HG03139 (cell line): Measurements from ENCODE around the gene IFI27L1.
"Not testable (repeated sequence)": the region's sequence is repeated elsewhere in the genome, so short reads cannot be mapped to it uniquely, and the experiment has no call there.

Experiments used
- ATAC-seq: cut with Tn5 transposase; IDR thresholded peaks from one replicate; pipeline ENCODE4 v1.9.1; 2021; ENCODE audit not compliant: unreplicated experiment

The IFI27L1 gene

DNA sequence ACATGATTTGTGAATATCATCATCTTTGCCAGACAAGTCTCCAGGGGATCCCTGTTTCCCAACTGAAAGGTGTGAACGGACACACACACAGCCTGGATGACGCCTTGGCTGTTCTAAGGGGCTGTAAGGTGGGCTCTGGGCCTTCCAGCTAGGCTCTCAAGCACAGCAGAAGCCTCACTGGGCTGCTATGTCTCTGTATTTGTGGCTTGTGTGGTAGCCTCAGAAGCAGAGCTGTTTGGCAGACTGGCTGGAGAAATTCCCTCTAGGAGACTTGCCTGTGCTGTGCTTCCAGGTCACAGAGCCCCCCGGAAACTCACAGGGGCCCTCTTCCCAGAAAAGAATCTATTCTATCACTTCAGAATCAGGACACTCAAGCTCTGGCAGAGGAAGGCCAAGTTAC, 33.5 kb upstream of the IFI27L1 start:
- no peak for ATAC-seq

DNA sequence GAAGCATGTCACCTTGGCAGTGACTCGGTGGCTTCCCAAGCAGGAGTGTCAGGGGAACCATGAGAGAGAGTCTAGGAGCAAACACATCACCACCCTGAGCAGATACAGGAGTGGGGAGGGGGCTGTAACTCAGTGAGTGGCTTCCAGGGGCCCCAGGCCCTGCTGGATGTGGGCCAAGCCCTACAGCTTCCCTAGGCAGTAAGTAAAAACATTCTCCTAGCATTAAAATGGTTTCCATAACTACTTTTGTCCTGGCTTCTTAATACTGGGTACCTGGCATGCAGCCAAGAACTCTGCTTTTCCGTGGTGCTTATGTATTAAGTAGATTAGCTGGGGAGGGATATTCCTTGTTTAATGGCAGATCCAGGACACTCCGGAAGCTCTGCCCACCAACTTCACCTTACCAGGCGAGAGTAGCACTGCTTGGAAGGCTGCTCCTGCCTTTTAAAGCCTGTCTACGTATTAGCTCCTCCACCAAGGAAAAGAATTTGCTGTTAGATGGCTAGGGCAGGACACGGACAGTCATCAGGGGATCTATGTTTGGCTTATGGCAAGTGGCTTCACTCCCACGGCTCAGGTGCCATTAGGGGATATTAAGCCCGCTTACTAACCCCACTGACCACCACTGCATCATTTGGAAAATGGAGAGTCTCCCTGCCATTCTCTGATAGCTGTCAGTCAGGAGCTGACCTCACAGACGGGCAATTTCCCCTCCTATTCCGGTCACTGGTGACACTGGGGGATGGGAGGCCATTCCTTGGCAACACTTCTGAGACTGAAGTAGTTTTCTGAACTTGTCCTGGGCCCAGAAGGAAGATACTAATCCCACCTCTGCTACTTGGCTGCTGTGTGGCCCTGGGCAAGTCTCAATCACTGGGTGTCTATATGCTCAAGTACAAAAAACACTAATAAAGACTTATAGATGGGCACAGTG, 32.2 kb upstream of the IFI27L1 start:
- ATAC-seq = no peak

DNA sequence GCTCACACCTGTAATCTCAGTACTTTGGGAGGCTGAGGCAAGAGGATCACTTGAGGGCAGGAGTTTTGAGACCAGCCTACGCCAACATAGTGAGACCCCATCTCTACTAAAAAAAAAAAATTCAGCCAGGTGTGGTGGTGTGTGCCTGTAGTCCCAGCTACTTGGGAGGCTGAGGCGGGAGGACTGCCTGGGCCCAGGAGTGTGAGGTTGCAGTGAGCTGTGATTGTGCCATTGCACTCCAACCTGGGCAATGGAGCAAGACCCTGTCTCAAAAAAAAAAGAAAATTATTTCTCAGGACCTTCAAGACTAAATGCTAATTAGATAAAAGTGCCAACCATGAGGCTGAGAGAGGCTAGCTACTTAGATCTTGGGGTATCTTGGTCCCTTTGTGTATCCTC, 31.5 kb upstream of the IFI27L1 start:
- no peak for ATAC-seq

DNA sequence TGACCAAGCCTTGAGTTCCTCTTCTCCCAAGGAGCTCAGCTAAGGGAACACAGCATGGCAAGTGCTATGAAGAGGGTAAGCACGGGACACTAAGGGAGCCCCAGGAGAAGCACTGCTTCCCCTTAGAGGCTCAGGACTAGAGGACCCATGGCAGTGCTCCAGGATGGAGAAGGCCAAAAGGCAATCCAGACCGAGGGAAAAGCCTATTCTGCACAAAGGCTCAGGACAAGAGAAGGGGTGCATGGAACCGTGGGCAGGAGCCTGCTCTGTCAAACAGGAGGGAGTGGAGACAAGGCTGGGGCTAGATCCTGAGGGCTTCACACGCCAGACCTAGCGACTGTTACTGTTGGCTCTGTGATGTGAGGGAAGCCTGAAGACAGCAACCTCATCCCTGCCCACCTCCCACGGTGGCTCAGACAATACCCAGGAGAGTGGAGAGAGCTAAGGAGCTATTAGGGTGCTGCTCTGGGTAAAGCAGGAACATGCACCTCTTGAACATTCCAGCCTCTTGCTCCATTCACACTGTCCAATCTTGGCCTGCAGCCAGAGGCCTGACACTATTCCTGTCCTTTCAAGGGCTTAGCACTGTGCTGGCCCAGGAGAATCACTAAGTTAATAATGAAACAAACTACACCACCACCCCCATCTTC, 30.8 kb upstream of the IFI27L1 start:
- ATAC-seq = no peak

DNA sequence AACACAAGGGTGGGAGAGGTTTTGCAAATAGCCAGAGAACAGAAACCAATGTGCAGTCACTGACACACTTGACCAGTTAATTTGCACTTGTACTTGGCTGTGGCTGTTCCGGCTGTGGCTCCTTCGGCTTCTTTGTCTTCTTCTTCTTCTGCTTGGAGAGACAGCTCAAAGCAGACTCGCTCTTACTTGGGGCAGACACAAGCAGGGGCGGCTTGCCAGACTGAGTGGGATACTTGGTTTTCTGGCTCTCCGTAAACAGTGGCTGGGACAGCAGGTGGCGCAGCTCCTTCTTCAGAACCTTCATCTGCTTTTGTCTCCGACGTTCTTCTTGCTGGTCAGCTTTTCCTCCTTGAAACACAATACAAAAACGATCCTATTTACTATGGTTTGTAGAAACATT, 30.0 kb upstream of the IFI27L1 start:
- ATAC-seq = no peak

DNA sequence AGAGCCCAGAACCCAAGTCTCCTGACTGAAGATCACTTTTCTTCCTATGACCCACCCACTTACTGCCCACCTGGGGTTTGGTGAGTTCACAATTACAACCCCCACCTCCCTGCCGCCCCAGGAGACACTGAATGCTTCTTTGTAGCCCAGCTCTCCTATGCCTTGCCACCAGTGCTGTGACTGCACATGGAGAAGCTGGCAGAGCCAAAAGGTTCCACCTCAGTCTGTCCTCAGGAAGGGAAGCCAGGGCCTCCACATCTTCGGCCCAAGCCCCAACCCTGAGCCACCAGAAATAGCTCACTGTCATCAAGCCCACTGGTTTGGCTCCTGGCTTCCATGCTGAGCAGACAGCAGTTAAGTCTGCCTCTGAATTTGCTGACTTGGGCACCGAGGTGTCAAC, 29.3 kb upstream of the IFI27L1 start:
- ATAC-seq = no peak

DNA sequence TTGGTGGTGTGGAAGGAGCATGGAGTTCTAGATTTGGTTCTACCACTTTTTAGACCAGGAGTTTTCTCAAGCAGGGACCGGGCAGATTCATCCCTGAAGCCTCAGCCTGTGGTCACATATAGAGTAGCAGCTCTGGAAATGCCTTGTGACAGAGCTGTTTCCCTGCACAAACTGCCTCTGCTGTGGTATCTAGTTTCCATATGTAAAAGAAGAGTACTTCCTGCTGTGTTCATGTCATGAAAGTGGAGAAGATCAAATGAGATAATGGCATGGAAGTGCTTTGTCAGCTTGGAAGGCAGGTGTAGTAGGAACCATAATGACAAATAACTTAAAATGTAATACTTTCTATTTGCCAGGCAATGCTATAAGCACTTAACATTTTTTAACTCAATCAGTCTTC, 28.9 kb upstream of the IFI27L1 start:
- ATAC-seq = no peak

DNA sequence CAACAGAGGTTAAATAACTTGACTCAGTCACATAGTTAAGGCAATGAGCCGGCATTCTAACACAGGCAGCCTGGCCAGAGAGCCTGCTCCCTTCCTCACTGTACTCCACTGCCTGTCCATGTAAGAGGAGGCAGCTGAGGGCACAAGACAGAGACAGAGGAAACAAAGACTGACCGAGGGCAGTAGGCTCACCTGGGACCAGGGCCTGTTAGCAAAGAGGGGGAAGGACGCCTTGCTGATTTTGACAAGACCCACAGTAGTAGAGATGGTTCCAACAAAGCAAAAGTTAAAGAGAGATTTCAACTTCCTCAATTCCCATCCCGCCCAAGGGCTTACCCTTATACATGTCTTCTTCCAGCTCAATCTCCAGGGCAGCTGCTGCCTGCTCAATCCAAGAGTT, 28.4 kb upstream of the IFI27L1 start:
- ATAC-seq = no peak

DNA sequence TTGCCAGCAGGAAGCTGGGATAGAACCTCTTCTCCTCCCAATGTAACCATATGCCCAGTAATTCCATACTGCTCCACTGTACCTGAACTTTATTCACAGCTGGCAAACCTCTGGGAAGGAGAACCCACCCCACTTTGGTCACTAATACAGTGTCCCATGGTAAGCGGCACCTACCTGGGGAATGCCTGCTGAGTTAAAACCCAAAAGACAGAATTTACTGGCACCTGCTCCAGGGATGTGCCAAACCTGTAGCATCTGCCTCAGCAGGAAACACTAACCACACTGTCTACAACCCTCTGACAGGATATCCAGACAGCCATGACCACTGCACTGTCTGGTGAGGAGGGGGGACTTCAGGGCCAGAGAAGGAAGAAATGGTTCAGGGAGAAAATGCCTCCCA, 26.7 kb upstream of the IFI27L1 start:
- ATAC-seq = no peak

DNA sequence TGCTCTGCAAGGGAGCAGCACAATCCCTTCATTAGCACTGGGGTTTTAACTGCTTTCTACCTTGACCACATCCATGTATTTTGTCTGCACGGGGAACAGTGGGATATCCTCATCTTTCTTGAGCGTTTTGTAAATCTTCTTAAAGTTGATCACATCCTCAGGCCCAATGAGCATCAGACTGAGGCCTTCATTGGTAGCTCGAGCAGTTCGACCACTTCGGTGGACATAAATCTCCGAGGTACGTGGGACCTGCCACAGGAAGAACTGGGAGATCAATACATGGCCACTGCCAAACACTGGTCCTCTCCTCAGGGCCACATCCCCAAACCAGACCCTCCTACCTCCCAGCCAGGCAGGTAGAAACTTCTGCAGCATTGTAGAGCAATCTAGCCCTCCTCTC, 26.2 kb upstream of the IFI27L1 start:
- no peak for ATAC-seq

DNA sequence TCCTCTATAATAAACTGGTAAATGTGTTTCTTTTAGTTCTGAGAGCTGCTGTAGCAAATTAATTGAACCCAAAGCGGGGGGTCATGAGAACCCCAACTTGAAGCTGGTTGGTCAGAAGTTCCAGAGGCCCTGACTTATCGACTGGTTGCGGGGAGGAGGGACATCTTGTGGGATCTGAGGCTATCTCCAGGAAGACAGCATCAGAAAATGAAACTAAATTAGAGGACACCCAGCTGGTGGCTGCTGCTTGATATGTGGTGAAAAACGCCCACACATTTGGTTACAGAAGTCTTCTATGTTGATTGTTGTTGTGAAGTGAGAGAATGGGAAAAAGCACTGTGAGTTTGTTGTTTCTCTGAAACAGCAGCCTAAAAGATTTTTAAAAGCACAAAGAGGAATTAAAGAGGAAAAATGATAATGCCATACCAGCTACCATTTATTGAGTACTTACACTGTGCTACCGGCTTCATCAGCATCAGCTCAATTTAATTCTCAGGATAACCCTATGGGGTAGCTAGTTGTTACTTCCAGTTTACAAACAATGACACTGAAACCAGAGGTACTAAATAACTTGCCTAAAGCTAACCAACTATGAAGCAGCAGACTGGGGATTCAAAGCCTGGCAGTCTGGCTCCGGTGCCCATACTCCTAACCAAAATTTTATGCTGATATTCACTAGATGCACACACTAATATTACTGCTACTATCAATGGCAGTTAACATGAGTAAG, 24.4 kb upstream of the IFI27L1 start:
- ATAC-seq = no peak

DNA sequence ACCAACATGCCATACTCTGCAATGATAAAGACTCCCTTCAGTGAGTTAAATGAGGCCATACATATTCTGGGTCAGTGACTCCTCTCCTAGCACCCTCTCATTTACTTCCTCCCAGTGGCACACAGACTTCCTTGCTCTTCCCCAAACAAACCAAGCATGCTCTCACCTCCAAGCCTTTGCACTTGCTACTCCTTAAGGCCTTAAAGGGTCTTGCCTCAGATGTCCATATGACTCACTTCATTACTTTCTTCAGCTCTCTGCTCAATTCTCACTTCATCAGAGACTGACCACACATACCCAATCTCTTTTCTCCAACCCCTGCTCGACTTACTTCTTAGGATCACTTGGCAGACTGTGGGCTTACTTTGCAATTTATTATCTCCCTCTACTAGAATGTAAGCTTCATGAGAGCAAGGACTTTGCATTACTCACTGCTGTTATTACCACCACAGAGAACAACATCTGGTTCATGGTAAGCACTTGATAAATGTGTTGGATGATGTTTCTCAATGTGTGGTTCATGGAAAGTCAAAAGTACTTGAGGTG, 22.9 kb upstream of the IFI27L1 start:
- no peak for ATAC-seq

DNA sequence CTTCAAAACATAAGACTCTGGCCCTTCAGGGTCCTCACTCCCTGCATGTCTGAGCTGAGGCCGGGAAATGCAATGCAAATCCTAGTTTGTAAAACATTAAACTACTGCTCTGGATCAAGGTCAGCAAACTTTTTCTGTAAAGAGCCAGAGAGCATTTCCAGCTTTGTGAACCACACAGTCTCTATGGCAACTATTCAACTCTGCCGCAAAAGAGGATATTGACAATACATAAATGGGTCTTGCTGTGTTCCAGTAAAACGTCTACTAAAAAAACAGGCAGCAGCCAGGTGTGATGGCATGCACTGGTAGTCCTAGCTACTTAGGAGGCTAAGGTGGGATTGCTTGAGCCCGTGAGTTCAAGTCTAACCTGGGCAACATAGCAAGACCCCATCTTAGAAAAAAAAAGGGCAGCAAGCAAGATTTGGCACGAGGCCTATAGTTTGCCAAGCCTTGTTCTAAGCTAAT, 22.4 kb upstream of the IFI27L1 start:
- no peak for ATAC-seq

DNA sequence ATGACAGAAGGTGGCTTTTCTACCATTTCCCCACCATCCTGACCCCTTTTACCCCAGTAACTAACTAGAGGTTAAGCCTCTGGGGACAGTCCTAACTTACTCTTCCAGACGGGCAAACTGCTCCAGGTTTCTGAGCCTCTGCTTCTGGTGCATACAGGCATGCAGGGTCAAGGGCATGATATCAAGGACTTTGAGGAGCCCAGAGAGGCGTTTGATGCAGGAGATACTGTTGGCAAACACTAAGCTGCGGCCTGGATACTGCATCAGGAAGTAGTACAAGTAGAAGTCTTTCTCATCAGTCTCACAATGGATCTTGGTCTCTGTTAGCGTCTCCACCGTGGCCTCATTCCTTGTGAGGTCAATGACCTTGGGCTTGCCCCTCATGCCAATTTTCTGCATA, 21.1 kb upstream of the IFI27L1 start:
- ATAC-seq = no peak

DNA sequence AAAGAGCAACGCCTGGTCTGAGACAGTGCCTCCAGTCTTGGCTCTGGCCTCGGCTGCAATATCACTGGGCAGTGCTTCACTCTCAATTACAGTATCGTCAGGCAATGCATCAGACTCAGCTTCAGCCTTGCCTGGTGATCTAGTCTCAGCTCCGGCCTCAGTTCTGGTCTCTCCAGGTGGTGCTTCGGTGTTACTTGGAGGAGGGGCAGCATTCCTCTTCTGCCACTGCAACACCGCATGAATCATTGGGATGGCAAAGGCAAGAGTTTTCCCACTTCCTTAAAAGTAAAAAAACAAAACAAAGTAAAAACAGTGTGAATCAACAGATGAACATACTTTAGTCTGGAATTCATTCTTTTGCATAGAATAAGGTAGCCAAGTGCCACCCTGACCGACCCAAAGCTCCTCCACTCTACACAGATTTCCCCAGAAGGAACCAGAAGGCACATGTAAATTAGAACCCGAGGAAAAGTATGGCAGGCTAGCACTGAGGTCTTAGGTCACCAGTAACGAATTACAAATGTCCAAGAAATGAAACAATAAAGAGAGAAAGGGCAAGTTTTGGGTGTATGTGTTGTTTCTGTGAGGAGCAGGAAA, 18.7 kb upstream of the IFI27L1 start:
- ATAC-seq = no peak

DNA sequence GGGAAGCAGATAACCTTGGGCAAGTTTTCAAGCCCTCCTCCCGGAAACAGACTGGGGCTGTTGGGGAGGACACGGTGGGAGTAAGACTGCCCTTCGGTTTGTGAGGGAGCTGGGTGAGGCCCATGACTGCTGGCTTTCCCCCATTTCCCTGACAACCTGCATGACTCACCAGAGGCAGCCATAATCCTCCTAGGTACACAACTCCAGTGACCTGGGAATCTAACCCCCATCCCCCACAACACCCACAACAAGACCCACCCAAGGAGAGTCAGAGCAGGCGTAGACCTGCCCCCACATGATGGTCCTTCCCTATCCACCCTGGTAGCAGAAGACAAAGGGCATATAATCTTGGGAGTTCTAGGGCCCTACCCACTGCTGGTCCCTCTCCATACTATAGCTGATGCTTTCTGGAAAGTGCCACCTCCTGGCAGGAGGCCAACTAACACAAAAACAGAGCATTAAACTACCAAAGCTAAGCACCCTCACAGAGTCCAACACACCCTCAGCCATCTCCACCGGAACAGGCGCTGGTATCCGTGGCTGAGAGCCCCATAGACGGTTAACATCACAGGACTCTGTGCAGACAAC, 14.9 kb upstream of the IFI27L1 start:
- no peak for ATAC-seq

DNA sequence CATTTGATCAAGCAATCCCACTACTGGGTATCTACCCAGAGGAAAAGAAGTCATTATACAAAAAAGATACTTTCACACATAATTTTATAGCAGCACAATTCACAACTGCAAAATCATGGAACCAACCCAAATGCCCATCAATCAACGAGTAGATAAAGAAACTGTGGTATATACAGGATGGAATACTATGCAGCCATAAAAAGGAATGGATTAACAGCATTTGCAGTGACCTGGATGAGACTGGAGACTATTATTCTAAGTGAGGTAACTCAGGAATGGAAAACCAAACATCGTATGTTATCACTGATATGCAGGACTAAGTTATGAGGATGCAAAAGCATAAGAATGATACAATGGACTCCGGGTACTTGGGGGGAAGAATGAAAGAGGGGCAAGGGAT, 9.0 kb upstream of the IFI27L1 start:
- ATAC-seq = not testable (repeated sequence)

DNA sequence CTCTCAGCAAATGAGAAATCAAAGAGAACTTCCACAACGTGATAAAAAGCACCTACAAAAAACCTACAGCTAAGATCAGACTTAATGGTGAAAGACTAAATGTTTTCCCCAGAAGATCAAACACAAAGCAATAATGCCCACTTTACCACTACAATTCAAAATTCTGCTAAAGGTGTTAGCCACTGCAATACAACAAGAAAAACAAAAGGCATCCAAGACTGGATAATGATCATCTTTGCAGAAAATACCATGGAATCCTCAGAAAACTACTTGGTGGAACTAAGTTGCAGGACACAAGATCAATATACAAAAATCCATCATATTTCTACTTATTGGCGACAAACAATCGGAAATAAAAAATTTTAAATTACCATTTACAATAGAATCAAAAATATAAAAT, 6.6 kb upstream of the IFI27L1 start:
- no peak for ATAC-seq

DNA sequence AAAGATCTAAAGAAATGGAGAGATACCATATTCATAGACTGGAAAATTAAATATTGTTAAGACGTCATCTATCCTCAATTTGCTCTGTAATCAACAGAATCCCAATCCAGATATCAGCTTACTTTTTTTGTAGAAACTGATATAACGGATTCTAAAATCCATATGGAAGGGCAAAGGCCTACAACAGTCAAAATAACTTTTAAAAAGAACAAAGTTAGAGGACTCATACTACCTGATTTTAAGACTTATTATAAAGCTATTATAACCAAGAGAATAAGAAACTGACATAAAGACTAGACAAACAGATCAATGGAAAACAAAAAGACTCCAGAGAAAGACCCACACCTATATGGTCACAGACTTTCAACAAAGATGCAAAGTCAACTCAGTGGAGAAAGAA, 6.1 kb upstream of the IFI27L1 start:
- no peak for ATAC-seq

DNA sequence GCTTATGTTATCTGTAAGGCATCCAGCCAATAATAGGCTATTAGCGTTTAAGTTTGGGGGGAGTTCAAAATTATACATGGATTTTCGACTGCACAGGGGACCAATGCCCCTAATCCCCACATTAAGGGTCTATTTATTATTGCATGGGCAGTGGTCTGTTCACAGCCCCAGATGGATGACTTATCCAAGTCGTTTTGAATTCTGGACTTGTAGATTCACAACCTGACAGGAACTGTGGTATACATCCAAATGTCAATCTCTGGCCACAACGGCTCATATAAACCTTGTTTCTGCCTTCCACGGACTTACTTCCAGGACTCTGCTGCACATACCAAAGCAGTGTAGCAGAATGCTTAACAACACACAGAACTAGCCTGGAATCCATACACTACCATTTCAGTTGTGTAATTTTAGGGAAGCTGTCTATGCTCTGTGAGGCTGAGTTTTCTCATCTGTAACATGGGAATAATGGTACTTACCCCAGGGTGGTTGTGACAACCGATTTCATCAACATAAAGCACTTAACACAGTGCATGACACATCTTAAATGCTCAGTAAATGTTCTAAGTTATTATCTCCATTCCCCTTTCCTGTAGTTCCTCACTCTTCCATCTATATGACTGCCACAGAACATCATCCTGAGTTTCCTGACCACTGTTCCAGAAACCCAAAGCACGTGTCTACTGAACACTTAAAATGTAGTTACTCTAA, 3.8 kb upstream of the IFI27L1 start:
- ATAC-seq = no peak
